Activated CD8-positive, alpha-beta memory T cell treated with anti-CD3 and anti-CD28 coated beads for 48 hours (primary cell): ENCODE data around the gene RORC.
"Not testable (repeated sequence)": the region's sequence is repeated elsewhere in the genome, so short reads cannot be mapped to it uniquely, and the experiment has no call there.

Experiments
- DNase-seq, 3 experiments: peaks; one replicate each; pipeline ENCODE4 v3.0.0-alpha.2; 2020; ENCODE audit warnings: low read depth in 2 of 3, low spot score in 2 of 3

Gene RORC

GRCh38 chr1:151775894-151776664, 55.5 kb downstream of the RORC start:
- no peak for DNase-seq

GRCh38 chr1:151774256-151774922, 57.2 kb downstream of the RORC start:
- DNase-seq, result no peak

GRCh38 chr1:151773702-151774101, 57.9 kb downstream of the RORC start:
- no peak for DNase-seq

- DNase-seq, result not testable (repeated sequence)
Measured at GRCh38 chr1:151769270-151769669, 62.3 kb downstream of the RORC start.

GRCh38 chr1:151768351-151769066, 63.1 kb downstream of the RORC start:
- DNase-seq, result not testable (repeated sequence)

- no peak for DNase-seq
Measured at GRCh38 chr1:151763990-151764389, 67.6 kb downstream of the RORC start.

- DNase-seq, result peak; percentile 65 to 70 (median 67)
Measured at GRCh38 chr1:151762941-151763921, 68.4 kb downstream of the RORC start, which contains the start of gene MRPL9. Gene MRPL9, minus strand, starts transcription at chr1:151763496. Its CDS starts 17 bp downstream, at chr1:151763479.

- DNase-seq, result no peak
Measured at GRCh38 chr1:151760597-151761385, 70.8 kb downstream of the RORC start.

GRCh38 chr1:151759241-151759640, 72.4 kb downstream of the RORC start:
- no peak for DNase-seq

- no peak for DNase-seq
Measured at GRCh38 chr1:151756291-151756690, 75.3 kb downstream of the RORC start.
